ENCODE data around the gene C12orf54.
"Not testable (repeated sequence)": the region's sequence is repeated elsewhere in the genome, so short reads cannot be mapped to it uniquely, and the experiment has no call there.

C12orf54 gene

DNA sequence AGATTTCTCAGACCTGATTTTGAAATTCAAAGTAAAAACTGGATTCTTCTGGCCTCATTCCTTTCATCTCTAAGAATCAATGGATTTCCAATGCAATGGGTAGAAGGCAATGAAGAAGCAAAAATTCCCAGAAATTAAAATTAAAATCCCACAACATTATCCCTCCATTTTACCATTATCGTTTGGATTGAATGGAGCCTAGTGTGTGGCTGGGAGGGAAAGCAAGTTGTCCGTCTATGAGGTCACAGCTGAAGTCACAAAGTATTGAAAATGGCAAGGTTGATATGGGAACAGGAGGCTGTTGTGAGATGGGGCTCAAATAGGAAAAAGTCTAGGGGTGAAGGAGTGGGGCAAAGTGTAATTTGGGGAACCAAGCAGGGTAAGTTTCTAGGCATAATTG, at the start of gene C12orf54:
Gene C12orf54, plus strand, starts transcription at position 301 of the 400 bp plus-strand sequence. CDS start 799 bp downstream, outside the sequence.
- no peak for DNase-seq

DNA sequence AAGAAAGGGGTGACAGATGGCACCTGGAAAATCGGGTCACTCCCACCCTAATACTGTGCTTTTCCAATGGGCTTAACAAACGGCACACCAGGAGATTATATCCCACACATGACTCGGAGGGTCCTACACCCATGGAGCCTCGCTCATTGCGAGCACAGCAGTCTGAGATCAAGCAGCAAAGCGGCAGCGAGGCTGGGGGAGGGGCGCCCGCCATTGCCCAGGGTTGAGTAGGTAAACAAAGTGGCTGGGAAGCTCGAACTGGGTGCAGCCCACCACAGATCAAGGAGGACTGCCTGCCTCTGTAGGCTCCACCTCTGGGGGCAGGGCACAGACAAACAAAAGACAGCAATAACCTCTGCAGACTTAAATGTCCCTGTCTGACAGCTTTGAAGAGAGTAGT, 48.3 kb upstream of the C12orf54 start:
- DNase-seq = not testable (repeated sequence)

DNA sequence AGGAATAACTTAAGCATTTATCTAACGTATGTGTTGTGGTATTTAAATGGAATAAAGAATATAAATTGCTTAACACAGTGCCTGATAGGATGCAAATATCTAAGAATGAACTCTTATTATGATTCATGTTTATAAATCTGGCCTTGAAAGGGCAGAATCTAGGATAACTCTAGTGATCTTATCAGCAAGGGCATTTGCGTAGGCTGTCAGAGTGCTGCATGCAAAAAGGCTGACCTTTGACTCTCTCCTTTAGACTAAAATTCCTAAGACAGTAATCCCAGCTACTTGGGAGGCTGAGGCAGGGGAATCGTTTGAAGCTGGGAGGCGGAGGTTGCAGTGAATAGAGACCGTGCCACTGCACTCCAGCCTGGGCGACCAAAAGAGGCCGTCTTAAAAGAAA, 41.2 kb upstream of the C12orf54 start:
- DNase-seq = no peak

DNA sequence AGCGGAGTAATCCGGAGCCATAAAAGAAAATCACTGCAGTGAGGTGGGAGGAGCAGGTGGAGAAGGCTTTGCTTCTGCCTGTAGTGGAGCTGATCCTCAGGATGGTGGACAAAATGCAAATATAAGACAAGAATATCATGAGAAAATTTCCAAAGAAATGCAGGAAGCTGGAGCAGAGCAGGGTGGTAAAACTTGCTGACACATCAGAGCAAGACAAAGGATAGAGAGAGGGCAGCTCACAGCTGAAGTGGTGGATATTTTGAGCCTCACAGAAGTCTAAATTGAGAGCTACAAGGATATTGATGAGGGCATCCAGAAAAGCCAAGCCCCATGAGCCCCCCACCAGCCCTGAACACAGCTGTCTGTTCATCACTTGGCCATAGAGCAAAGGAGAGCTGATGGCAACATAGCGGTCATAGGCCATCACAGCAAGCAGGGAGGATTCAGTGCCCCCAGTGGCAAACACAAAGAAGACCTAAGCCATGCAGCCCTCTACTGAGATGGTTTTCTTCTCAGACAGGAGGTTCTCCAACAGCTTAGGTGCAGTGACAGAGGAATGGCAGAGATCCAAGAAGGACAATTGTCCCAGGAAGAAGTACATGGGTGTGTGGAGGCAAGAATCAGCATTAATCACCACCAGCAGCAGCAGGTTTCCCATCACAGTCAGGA, 40.0 kb upstream of the C12orf54 start:
- DNase-seq = no peak

DNA sequence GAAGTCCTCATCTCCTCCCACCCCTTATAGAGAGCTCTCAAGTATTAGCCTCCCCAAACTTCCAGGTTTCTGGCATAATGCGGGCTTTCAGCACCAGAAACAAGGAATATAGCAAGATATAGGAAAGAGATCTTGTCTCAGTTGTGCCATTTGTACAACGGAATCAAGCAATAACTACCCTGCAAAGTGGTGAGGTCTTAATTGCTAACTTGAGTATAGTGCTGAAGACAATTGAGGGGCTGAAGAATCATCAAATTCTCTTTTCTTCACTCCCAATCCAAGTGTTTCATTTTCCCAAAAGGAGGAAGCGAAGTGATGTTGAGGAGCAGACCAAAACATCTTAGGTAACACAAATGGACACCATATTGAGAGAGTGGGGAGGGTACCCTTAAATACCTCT, 36.8 kb upstream of the C12orf54 start:
- DNase-seq = no peak

DNA sequence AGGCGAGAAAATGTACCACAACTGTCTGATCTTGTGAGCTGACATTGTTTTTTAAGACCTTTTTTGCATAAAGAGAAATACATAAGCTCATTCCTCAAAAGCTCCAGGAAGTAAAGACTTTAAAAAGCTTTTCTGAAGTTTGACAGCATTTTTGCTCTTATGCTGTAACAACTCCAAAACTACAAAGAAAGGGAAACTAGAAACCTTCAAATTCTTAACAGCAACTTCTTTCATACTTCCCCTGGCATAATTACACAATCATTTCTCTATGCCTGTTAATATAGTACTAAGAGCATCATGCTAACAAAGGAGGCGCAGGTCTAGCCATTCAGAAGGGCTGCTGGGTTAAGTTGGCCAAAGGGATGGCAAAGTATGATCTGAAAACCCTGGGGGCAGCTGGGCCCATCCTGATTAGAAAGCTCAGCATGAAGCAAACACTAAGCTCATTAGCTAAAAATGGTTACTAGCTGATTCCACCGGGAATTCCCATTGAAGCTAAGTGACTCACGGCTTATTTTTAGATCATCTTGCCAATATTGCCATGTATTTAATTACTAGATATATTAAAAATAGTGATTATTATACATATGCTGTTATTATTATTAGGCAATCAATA, 36.0 kb upstream of the C12orf54 start:
- DNase-seq = no peak

DNA sequence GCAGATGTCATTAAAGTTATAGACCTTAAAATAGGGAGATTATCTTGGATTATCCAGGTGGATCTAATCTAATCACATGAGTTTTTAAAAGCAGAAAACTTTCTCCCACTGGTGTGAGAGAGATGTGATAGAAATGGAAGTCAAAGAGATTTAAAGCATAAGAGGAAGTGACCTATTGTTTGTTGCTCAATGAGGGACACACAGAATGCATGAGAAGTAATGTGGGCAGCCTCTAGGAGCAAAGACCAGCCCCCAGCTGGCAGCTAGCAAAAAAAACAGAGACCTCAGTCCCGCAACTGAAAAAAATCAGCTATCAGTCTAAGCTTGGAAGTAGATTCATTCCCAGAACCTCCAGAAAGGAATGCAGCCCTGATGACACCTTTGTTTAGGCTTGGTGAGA, 34.5 kb upstream of the C12orf54 start:
- no peak for DNase-seq

DNA sequence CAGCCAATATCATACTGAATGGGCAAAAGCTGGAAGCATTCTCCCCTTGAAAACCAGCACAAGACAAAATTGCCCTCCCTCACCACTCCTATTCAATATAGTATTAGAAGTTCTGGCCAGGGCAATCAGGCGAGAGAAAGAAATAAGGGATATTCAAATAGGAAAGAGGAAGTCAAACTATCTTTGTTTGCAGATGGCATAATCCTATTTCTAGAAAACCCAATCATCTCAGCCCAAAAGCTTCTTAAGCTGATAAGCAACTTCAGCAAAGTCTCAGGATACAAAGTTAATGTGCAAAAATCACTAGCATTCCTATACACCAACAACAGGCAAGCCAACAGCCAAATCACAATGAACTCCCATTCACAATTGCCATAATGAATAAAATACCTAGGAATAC, 30.9 kb upstream of the C12orf54 start:
- no peak for DNase-seq

DNA sequence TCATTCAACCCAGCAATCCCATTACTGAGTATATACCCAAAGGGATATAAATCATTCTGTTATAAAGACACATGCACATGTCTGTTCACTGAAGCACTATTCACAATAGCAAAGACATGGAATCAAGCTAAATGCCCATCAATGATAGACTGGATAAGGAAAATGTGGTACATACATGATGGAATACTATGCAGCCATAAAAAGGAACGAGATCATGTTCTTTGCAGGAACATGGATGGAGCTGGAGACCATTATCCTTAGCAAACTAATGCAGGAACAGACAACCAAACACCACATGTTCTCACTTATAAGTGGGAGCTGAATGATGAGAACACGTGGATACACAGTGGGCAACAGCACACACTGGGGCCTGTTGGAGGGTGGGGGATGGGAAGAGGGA, 29.3 kb upstream of the C12orf54 start:
- DNase-seq = not testable (repeated sequence)

DNA sequence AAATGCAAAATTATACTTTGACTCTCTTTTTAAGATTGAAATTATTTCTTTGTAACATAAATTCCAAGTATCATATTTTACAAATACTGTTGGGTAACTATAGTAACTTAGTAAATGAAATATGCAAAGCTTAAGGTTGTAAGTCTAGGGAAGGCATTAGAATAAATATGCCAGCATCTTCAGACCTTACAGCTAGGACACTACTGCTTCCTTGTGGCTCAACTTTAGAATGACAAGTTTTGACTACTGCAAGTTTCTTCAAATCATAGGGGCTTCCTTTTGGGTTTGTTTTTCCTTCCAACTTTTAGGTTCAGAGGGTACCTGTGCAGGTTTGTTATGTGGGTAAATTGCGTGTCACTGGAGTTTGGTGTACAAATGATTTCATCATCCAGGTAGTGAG, 27.6 kb upstream of the C12orf54 start:
- no peak for DNase-seq

DNA sequence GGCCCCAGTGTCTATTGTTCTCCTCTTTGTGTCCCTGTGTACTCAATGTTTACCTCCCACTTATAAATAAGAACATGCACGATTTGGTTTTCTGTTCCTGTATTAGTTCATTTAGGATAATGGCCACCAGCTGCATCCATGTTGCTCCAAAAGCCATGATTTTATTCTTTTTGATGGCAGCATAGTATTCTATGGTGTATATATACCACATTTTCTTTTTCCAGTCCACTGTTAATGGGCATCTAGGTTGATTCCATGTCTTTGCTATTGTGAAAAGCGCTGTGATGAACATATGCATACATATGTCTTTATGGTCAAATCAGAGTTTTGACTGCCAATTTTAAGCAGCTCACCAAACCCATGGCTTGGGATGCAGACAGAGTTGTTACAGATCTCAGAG, 27.2 kb upstream of the C12orf54 start:
- no peak for DNase-seq

DNA sequence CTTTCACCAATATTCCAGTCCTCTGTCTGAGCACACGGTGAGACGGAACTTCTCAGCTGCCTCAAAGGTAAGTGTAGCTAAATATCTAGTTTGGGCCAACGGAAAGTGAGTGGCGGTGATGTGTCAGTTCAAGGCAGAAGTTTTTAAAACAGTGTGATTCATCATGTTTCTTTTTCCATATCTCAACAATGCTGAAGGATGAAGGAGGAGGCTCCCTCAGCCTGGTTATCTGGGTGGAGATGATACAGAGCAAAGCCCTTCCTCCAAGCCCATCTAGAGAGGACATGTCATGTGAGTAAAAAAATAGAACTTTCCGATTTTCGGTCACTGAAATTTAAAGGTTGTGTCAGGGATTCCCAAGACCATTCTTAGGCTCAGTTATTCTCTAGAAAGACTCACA, 23.0 kb upstream of the C12orf54 start:
- DNase-seq = no peak

DNA sequence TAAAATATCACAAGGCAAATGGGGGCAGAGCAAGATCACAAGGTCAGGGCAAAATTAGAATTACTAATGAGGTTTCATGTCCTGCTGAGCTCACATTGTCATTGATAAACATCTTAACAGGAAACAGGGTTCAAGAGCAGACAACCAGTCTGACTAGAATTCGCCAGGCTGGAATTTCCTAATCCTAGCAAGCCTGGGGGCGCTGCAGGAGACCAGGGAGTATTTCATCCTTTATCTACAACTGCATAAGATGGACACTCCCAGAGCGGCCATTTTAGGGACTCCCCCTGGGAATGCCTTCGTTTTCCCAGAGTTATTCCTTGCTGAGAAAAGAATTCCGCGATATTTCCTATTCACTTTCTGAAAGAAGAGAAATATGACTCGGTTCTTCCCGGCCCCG, 13.3 kb upstream of the C12orf54 start:
- not testable (repeated sequence) for DNase-seq

DNA sequence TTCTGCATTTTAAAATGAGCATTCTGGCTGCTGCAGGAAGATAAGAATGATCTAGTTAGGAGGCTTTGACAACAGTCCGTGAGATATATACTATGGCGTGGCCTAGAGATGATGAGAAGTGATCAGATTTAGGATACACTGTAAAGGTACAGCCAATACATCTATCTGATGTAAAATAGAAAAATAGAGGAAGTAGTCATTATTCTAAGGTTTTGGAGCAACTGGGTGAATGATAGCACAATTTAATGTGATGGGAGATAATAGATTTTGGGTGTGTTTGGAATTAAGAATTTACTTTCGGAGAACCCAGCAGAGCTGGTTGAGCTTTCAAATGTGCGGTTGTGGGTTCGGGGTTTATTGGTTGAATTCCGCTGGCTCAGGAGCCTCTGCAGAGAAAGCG, 10.0 kb upstream of the C12orf54 start, which contains the start of gene ANP32D:
Gene ANP32D, plus strand, starts transcription at position 301 of the 400 bp plus-strand sequence. CDS start 106 bp downstream, outside the sequence.
- DNase-seq = no peak

DNA sequence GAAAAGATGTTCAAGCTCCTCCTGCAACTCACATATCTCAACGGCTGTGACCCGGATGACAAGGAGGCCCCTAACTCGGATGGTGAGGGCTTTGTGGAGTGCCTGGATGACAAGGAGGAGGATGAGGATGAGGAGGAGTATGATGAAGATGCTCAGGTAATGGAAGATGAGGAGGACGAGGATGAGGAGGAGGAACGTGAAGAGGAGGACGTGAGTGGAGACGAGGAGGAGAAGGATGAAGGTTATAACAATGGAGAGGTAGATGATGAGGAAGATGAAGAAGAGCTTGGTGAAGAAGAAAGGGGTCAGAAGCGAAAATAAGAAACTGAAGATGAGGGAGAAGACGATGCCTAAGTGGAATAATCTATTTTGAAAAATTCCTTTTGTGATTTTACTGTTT, 9.2 kb upstream of the C12orf54 start:
- DNase-seq = no peak

DNA sequence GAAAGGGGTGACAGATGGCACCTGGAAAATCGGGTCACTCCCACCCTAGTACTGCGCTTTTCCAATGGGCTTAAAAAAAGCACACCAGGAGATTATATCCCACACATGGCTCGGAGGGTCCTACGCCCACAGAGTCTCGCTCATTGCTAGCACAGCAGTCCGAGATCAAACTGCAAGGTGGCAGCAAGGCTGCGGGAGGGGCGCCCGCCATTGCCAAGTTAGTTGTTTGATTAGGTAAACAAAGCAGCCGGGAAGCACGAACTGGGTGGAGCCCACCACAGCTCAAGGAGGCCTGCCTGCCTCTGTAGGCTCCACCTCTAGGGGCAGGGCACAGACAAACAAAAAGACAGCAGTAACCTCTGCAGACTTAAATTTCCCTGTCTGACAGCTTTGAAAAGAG, 7.8 kb upstream of the C12orf54 start:
- not testable (repeated sequence) for DNase-seq

DNA sequence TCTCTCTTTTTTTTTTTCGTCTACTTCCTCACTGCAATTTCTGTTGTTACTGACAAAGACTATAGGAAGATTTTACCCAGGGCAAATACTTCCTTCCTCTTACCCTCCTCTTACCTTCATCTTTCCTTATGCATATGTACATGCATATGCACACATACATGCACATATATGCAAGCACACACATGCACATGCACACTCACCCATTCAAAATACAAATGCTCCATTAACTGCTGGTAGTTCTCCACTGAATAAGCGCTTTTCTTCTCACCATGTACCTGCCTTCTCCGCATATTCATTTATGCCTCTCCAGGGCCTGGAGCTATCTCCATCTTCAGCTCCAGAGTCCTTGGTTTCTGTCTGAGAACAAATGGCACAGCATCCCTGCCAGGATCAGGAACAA, 632 bp downstream of the C12orf54 start:
- no peak for DNase-seq

DNA sequence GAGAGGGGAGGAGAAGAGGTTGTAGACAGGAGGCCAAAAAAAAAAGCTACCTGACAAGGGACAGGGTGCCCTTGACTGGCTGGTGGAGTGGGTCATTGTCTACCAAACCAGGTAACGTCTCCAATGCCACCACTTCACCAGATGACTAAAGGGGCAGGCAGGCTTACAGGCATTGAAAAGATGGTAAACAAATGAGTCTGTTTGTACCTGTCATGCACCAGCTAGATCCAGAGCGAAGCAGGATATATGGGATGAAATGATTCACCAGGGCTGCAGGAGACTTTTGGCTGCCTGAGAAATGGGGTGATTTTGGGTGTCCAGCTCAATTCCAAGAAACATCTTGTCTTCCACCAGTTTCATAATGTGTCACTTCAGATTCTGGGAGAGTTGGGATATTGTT, 4.0 kb downstream of the C12orf54 start:
- DNase-seq = no peak

DNA sequence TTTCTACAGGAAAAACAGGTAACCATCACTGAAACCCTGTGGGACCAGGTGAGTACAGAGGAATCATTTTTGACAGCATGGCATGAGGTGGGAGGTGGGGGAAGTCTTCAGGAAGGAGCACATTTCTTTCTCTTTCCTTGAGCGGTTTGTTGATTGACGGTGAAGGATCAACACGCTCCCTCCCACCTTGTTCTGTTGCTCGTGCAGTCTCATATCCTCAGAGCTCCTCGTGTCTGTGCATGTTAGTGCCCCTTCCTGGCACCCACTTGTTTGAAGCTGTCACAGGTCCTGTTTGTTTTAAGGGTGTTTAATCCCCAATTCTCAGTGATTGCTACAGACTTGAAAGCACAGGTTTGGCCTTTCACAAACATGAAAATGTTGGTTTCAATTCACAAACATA, 4.4 kb downstream of the C12orf54 start:
- no peak for DNase-seq

DNA sequence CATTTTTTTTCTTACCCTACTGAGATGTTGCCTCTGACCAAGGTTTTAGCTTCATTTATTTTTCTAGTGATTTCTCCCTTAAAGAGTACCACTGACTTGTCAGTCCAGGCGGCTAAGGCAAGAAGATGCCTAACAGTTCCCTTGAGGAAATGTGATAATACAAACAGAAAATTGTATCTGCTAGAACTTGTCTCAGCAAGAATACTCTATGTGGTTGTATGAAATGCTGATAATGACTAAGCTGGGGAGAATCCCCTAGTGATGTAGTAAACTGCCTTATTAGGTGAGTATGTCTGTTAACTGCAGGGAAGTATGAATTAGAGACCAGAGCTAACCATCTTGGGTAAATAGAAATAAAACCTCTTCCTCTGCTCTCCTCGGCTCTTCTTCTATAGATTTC, 6.7 kb downstream of the C12orf54 start:
- DNase-seq = no peak

DNA sequence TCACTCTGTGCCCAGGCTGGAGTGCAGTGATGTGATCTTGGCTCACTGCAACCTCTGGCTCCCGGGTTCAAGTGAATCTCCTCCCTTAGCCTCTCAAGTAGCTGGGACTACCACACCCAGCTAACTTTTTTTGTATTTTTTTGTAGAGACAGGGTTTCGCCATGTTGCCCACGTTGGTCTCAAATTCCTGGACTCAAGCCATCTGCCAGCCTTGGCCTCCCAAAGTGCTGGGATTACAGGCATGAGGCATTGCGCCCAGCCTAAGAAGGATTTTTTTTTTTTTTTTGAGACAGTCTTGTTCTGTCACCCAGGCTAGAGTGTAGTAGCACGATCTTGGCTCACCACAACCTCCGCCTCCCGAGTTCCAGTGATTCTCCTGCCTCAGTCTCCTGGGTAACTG, 7.2 kb downstream of the C12orf54 start:
- DNase-seq = not testable (repeated sequence)

DNA sequence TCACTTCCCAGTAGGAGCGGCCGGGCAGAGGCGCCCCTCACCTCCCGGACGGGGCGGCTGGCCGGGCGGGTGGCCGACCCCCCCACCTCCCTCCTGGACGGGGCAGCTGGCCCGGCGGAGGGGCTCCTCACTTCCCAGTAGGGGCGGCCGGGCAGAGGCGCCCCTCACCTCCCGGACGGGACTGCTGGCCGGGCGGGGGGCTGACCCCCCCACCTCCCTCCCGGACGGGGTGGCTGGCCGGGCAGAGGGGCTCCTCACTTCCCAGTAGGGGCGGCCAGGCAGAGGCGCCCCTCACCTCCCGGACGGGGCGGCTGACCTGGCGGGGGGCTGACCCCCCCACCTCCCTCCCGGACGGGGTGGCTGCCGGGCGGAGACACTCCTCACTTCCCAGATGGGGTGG, 18.0 kb downstream of the C12orf54 start:
- DNase-seq = not testable (repeated sequence)

DNA sequence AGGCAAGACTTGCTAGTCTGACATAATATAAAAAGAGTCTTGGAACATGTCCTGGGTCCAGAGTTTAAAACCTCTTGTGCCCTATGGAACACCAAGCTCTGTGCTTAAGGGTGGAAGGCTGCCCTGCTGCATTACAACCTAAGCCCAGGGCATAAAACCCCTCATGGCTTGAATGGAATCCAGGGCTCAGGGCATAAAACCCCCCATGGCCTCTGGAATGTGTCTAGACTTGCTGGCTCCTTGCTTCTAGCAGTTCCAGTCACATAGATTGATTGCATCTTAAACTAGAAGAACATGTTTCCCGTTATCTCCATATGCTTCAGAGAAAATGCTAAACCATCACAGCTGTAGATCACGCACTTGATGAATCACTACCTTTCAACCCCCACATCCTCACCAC, 24.5 kb downstream of the C12orf54 start:
- DNase-seq = not testable (repeated sequence)

DNA sequence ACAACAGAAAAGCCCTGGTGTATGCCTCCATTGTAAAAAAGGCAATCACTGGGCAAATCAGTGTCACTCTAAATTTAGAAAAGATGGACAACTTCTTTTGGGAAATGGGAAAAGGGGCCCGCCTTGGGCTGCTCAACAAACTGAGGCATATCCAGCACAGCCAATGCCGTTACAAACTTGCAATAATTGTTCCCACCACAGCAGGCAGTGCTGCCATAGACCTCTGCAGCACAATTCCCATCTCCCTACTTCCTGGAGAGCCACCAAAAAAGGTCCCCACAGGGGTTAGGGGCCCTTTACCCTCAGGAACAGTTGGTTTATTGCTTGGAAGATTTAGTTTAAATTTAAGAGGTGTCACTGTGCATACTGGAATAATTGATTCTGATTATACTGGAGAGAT, 26.7 kb downstream of the C12orf54 start:
- DNase-seq = no peak

DNA sequence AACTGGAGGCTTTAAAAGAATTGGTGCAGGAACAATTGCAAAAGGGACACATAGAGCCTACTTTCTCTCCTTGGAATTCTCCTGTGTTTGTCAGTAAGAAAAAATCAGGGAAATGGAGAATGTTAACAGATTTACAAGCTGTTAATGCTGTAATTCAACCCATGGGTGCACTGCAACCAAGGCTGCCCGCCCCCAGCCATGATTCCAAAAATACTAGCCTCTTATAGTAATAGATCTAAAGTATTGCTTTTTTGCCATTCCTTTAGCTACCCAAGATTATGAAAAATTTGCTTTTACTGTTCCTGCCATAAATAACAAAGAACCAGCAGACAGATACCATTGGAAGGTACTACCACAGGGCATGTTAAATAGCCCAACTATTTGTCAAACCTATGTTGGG, 27.8 kb downstream of the C12orf54 start:
- DNase-seq = no peak

All from stimulated activated CD4-positive, alpha-beta T cell treated with anti-CD3 and anti-CD28 coated beads, Interleukin-15, amount 100 ng/mL, for 24 hours (primary cell).